ENCODE measurements around the gene ASGR1. TPM values are rescaled to one million over a fixed set of nuclear protein-coding genes. Genes with fewer than 3 reads are reported as not detected.

The ASGR1 gene
- total RNA-seq, 3 donors from 2014 or later, result 1.0 to 1.4 (median 1.3) TPM

DNA sequence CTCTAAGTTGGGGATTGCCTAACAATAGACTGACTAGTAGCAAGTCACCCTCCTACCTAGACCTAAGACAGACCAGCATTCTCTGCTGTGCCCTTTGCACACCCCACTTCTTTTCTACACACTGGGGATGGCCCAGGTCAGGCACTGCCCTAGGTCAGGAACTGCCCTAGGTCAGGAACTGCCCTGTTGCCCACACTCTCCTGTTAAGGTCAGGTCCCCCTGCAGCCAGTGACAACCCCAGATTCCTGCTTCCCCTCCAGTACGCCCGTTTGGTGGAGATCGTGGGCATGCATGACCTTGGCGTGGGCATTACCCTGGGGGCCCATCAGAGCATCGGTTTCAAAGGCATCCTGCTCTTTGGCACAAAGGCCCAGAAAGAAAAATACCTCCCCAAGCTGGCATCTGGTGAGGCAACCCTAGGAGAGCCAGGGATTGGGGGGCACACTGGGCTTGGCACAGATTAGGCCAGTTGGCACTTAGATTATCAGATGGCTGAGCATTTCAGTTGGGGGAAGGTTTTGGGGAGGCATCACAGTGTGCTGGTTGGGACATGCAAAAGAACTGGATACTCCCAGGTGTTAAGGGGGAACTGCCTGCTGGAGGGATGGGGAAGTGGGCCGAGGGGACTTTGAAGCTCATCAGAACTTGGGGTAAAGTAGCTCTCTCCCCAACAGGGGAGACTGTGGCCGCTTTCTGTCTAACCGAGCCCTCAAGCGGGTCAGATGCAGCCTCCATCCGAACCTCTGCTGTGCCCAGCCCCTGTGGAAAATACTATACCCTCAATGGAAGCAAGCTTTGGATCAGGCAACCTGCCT lies 42.3 kb upstream of the ASGR1 start:
- no peak for DNase-seq (ENCODE audit: low spot score in 2 of 2)
- intact Hi-C loops (cut with DNase I; ENCODE audit: low total_unique reads), result no loop called here
- Histone ChIP-seq H3K27me3 (no peaks in the 10 kb centered on the region), H3K4me1 (peaks cover 4 to 29% of the 10 kb centered on the region in 2 donors), H3K27ac (peak overlapping the region; percentile 100), H3K4me3 (peak overlapping the region in 2 of 3 donors; percentile 98 to 100), H3K36me3 (no peaks in the 10 kb centered on the region), H3K9me3 (no peaks in the 10 kb centered on the region)
- no peak for TF ChIP-seq POLR2AphosphoS5 (IDR thresholded peaks at IDR 0.05)
- TF ChIP-seq POLR2A (IDR thresholded peaks at IDR 0.05), result no peak
- TF ChIP-seq, protein P1, sequence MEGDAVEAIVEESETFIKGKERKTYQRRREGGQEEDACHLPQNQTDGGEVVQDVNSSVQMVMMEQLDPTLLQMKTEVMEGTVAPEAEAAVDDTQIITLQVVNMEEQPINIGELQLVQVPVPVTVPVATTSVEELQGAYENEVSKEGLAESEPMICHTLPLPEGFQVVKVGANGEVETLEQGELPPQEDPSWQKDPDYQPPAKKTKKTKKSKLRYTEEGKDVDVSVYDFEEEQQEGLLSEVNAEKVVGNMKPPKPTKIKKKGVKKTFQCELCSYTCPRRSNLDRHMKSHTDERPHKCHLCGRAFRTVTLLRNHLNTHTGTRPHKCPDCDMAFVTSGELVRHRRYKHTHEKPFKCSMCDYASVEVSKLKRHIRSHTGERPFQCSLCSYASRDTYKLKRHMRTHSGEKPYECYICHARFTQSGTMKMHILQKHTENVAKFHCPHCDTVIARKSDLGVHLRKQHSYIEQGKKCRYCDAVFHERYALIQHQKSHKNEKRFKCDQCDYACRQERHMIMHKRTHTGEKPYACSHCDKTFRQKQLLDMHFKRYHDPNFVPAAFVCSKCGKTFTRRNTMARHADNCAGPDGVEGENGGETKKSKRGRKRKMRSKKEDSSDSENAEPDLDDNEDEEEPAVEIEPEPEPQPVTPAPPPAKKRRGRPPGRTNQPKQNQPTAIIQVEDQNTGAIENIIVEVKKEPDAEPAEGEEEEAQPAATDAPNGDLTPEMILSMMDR (IDR thresholded peaks at IDR 0.05), result no peak

- Histone ChIP-seq H3K4me3 (peak overlapping the region; percentile 95 to 100 (median 98)), H3K27me3 (no peaks in the 10 kb centered on the region), H3K36me3 (no peaks in the 10 kb centered on the region), H3K27ac (peak overlapping the region; percentile 100), H3K9me3 (no peaks in the 10 kb centered on the region), H3K4me1 (peaks cover 4 to 36% of the 10 kb centered on the region in 2 donors)
- DNase-seq (ENCODE audit: low spot score in 2 of 2), result peak in 1 of 2 donors; percentile 74
- no peak for TF ChIP-seq POLR2A (IDR thresholded peaks at IDR 0.05)
- peak in 2 of 3 donors; percentile 2 to 5 for TF ChIP-seq POLR2AphosphoS5 (IDR thresholded peaks at IDR 0.05)
- TF ChIP-seq, protein P1 (IDR thresholded peaks at IDR 0.05), result peak in 2 of 3 donors; percentile 19 to 48
- intact Hi-C loops (cut with DNase I; ENCODE audit: low total_unique reads), result no loop called here
Measured at GRCh38 chr17:7220593-7221277, 41.6 kb upstream of the ASGR1 start.

DNA sequence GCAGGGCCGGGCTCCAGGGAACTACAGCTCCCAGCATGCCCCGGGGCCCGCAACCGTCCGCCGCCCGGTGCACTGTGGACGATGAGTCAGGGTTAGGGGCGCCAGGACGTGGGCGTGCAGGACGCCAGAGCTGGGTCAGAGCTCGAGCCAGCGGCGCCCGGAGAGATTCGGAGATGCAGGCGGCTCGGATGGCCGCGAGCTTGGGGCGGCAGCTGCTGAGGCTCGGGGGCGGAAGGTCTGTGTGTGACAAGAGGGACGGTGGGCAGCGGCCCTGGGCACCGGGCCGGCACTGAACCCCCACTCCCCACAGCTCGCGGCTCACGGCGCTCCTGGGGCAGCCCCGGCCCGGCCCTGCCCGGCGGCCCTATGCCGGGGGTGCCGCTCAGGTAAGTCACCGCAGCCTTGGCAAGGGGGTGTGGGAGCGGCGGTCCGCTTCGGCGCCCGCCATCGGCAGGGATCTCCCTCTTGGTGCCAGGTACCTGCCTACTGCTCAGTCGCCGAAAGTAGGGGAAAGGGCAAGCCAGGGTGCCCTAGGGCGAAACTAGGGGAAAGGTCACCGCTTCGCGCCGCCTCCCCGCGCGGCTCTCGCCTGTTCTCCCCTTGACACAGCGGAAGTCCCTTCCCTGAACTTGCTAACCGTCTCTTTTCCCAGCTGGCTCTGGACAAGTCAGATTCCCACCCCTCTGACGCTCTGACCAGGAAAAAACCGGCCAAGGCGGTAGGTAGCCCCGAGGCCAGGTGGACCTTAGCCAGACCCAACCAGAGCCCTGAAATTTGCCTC lies 40.8 kb upstream of the ASGR1 start, which contains the start of the genes ACADVL and DLG4:
ACADVL (plus strand) TSS at position 127 of the 781 bp plus-strand sequence; CDS start at position 174, 47 bp downstream.
DLG4 (minus strand) TSS at position 25 of the 781 bp plus-strand sequence.
- TF ChIP-seq POLR2A (IDR thresholded peaks at IDR 0.05) (peak; percentile 83), POLR2AphosphoS5 (IDR thresholded peaks at IDR 0.05) (peak; percentile 58 to 97 (median 75))
- TF ChIP-seq, protein P1 (IDR thresholded peaks at IDR 0.05), result no peak
- Histone ChIP-seq H3K27ac (peak within 1 kb of the TSS; percentile 100), H3K9me3 (no peaks in the 10 kb centered on the region), H3K36me3 (no peaks in the 10 kb centered on the region), H3K27me3 (no peaks in the 10 kb centered on the region), H3K4me3 (peak within 1 kb of the TSS; percentile 95 to 100 (median 98)), H3K4me1 (peaks cover 4 to 38% of the 10 kb centered on the region in 2 donors)
- DNase-seq (ENCODE audit: low spot score in 2 of 2), result peak; percentile 96
- intact Hi-C loops (cut with DNase I; ENCODE audit: low total_unique reads), result no loop called here

GRCh38 chr17:7219229-7219811 lies 40.1 kb upstream of the ASGR1 start:
- Histone ChIP-seq H3K36me3 (no peaks in the 10 kb centered on the region), H3K27me3 (no peaks in the 10 kb centered on the region), H3K4me3 (peak overlapping the region; percentile 95 to 100 (median 98)), H3K4me1 (peaks cover 4 to 38% of the 10 kb centered on the region in 2 donors), H3K27ac (peak overlapping the region; percentile 100), H3K9me3 (no peaks in the 10 kb centered on the region)
- TF ChIP-seq, protein P1 (IDR thresholded peaks at IDR 0.05), result no peak
- TF ChIP-seq POLR2A (IDR thresholded peaks at IDR 0.05) (no peak), POLR2AphosphoS5 (IDR thresholded peaks at IDR 0.05) (no peak)
- intact Hi-C loops (cut with DNase I; ENCODE audit: low total_unique reads), result no loop called here
- DNase-seq (ENCODE audit: low spot score in 2 of 2), result no peak

Measured in breast epithelium (tissue), 4 donors.